ENCODE data around the gene COL20A1. TPM values are rescaled to one million over a fixed set of nuclear protein-coding genes. Genes with fewer than 3 reads are reported as not detected.
A peak's percentile ranks its signal among the peaks of the same experiment; 100 is the strongest.

COL20A1 gene
- total RNA-seq, 2 experiments from 2014 or later = not detected

- ChIA-PET CTCF (no interaction called here), POLR2A (interaction anchor here (1.5 to 1.7 kb wide), 2 partner anchors 10 to 59 kb away, joined by 4 to 7 read pairs; no protein-coding TSS in a partner anchor)
- no peaks in the 10 kb centered on the region for H3K27me3 Mint-ChIP-seq (ENCODE audit: low read depth)
- peaks cover 9% of the 10 kb centered on the region for H3K36me3 Mint-ChIP-seq (ENCODE audit: low read depth)
- H3K4me1 Mint-ChIP-seq (ENCODE audit: low read depth) = peaks cover 25% of the 10 kb centered on the region
- DNase-seq (no peak), ATAC-seq (no peak)
- H3K9me3 Mint-ChIP-seq (ENCODE audit: insufficient read depth) = no peaks in the 10 kb centered on the region
- peak overlapping the region; percentile 86 for H3K4me3 Mint-ChIP-seq
- H3K27ac Mint-ChIP-seq = peak overlapping the region; percentile 84
These were observed 19.2 kb upstream of the COL20A1 start for GRCh38 chr20:63273635-63274380.

GRCh38 chr20:63274381-63275228, 18.4 kb upstream of the COL20A1 start:
- POLR2A ChIA-PET = no interaction called here
- no peaks in the 10 kb centered on the region for H3K9me3 Mint-ChIP-seq (ENCODE audit: insufficient read depth)
- peaks cover 25% of the 10 kb centered on the region for H3K4me1 Mint-ChIP-seq (ENCODE audit: low read depth)
- CTCF ChIA-PET = no interaction called here
- no peak overlapping the region for H3K27ac Mint-ChIP-seq
- no peak for ATAC-seq
- no peak for DNase-seq
- H3K36me3 Mint-ChIP-seq (ENCODE audit: low read depth) = peaks cover 9% of the 10 kb centered on the region
- H3K27me3 Mint-ChIP-seq (ENCODE audit: low read depth) = no peaks in the 10 kb centered on the region
- H3K4me3 Mint-ChIP-seq = peak overlapping the region; percentile 36

GRCh38 chr20:63275825-63276224, 17.2 kb upstream of the COL20A1 start:
- DNase-seq = no peak
- ChIA-PET POLR2A (no interaction called here), CTCF (no interaction called here)
- no peak for ATAC-seq
- Mint-ChIP-seq H3K36me3 (ENCODE audit: low read depth) (peaks cover 12% of the 10 kb centered on the region), H3K27me3 (ENCODE audit: low read depth) (no peaks in the 10 kb centered on the region), H3K4me1 (ENCODE audit: low read depth) (peaks cover 25% of the 10 kb centered on the region), H3K4me3 (no peak overlapping the region), H3K9me3 (ENCODE audit: insufficient read depth) (no peaks in the 10 kb centered on the region), H3K27ac (no peak overlapping the region)

GRCh38 chr20:63276956-63277355, 16.0 kb upstream of the COL20A1 start:
- peaks cover 13% of the 10 kb centered on the region for H3K36me3 Mint-ChIP-seq (ENCODE audit: low read depth)
- peaks cover 21% of the 10 kb centered on the region for H3K4me1 Mint-ChIP-seq (ENCODE audit: low read depth)
- DNase-seq (no peak), ATAC-seq (no peak)
- H3K9me3 Mint-ChIP-seq (ENCODE audit: insufficient read depth) = no peaks in the 10 kb centered on the region
- H3K4me3 Mint-ChIP-seq = no peak overlapping the region
- ChIA-PET POLR2A (interaction anchor here (0.7 kb wide), 1 partner anchor 10 kb away, joined by 3 read pairs; no protein-coding TSS in a partner anchor), CTCF (no interaction called here)
- no peak overlapping the region for H3K27ac Mint-ChIP-seq
- no peaks in the 10 kb centered on the region for H3K27me3 Mint-ChIP-seq (ENCODE audit: low read depth)

- no peak overlapping the region for H3K4me3 Mint-ChIP-seq
These were observed 15.3 kb upstream of the COL20A1 start for GRCh38 chr20:63277466-63278272.

GRCh38 chr20:63278661-63279060, 14.3 kb upstream of the COL20A1 start:
- Mint-ChIP-seq H3K4me1 (ENCODE audit: low read depth) (peaks cover 18% of the 10 kb centered on the region), H3K36me3 (ENCODE audit: low read depth) (peaks cover 13% of the 10 kb centered on the region), H3K27ac (no peak overlapping the region), H3K4me3 (no peak overlapping the region), H3K9me3 (ENCODE audit: insufficient read depth) (no peaks in the 10 kb centered on the region), H3K27me3 (ENCODE audit: low read depth) (no peaks in the 10 kb centered on the region)
- DNase-seq (no peak), ATAC-seq (no peak)
- CTCF ChIA-PET = no interaction called here
- POLR2A ChIA-PET = no interaction called here

More at GRCh38 chr20:63277466-63278272, 15.3 kb upstream of the COL20A1 start:
- ChIA-PET POLR2A (interaction anchor here (0.7 kb wide), 1 partner anchor 9 kb away, joined by 3 read pairs; no protein-coding TSS in a partner anchor), CTCF (no interaction called here)
- H3K27me3 Mint-ChIP-seq (ENCODE audit: low read depth) = no peaks in the 10 kb centered on the region
- peaks cover 21% of the 10 kb centered on the region for H3K4me1 Mint-ChIP-seq (ENCODE audit: low read depth)
- H3K9me3 Mint-ChIP-seq (ENCODE audit: insufficient read depth) = no peaks in the 10 kb centered on the region
- ATAC-seq (no peak), DNase-seq (no peak)
- H3K27ac Mint-ChIP-seq = no peak overlapping the region
- H3K36me3 Mint-ChIP-seq (ENCODE audit: low read depth) = peaks cover 13% of the 10 kb centered on the region

GRCh38 chr20:63279931-63280330, 13.1 kb upstream of the COL20A1 start:
- Mint-ChIP-seq H3K36me3 (ENCODE audit: low read depth) (peaks cover 13% of the 10 kb centered on the region), H3K27ac (no peak overlapping the region), H3K9me3 (ENCODE audit: insufficient read depth) (no peaks in the 10 kb centered on the region), H3K27me3 (ENCODE audit: low read depth) (no peaks in the 10 kb centered on the region), H3K4me1 (ENCODE audit: low read depth) (peaks cover 10% of the 10 kb centered on the region), H3K4me3 (no peak overlapping the region)
- ATAC-seq (no peak), DNase-seq (no peak)
- ChIA-PET POLR2A (no interaction called here), CTCF (interaction anchor here (0.6 to 3.0 kb wide), 3 partner anchors 11 to 875 kb away, joined by 3 to 14 read pairs (median 3); no protein-coding TSS in a partner anchor)

GRCh38 chr20:63280371-63280770, 12.6 kb upstream of the COL20A1 start:
- Mint-ChIP-seq H3K4me1 (ENCODE audit: low read depth) (peaks cover 6% of the 10 kb centered on the region), H3K27ac (peak overlapping the region; percentile 46), H3K27me3 (ENCODE audit: low read depth) (no peaks in the 10 kb centered on the region), H3K9me3 (ENCODE audit: insufficient read depth) (no peaks in the 10 kb centered on the region), H3K36me3 (ENCODE audit: low read depth) (peaks cover 13% of the 10 kb centered on the region), H3K4me3 (no peak overlapping the region)
- POLR2A ChIA-PET = interaction anchor here (1.1 kb wide), 1 partner anchor 16 kb away, joined by 4 read pairs; no protein-coding TSS in a partner anchor
- CTCF ChIA-PET = interaction anchor here (0.6 to 3.0 kb wide), 3 partner anchors 10 to 874 kb away, joined by 3 to 14 read pairs (median 3); no protein-coding TSS in a partner anchor
- DNase-seq (no peak), ATAC-seq (no peak)

- H3K36me3 Mint-ChIP-seq (ENCODE audit: low read depth) = peaks cover 13% of the 10 kb centered on the region
- peaks cover 4% of the 10 kb centered on the region for H3K4me1 Mint-ChIP-seq (ENCODE audit: low read depth)
- ChIA-PET CTCF (interaction anchor here (3.0 kb wide), 1 partner anchor 58 kb away, joined by 14 read pairs; no protein-coding TSS in a partner anchor), POLR2A (interaction anchor here (1.1 kb wide), 1 partner anchor 16 kb away, joined by 4 read pairs; no protein-coding TSS in a partner anchor)
- DNase-seq = no peak
- H3K4me3 Mint-ChIP-seq = no peak overlapping the region
- no peaks in the 10 kb centered on the region for H3K27me3 Mint-ChIP-seq (ENCODE audit: low read depth)
- no peak for ATAC-seq
- H3K27ac Mint-ChIP-seq = no peak overlapping the region
- H3K9me3 Mint-ChIP-seq (ENCODE audit: insufficient read depth) = no peaks in the 10 kb centered on the region
These were observed 11.9 kb upstream of the COL20A1 start for GRCh38 chr20:63280929-63281545.

GRCh38 chr20:63281742-63282665, 11.0 kb upstream of the COL20A1 start:
- Mint-ChIP-seq H3K27me3 (ENCODE audit: low read depth) (no peaks in the 10 kb centered on the region), H3K36me3 (ENCODE audit: low read depth) (peaks cover 11% of the 10 kb centered on the region), H3K4me1 (ENCODE audit: low read depth) (peaks cover 4% of the 10 kb centered on the region), H3K9me3 (ENCODE audit: insufficient read depth) (no peaks in the 10 kb centered on the region), H3K27ac (peak overlapping the region; percentile 9), H3K4me3 (no peak overlapping the region)
- CTCF ChIA-PET = interaction anchor here (3.0 kb wide), 1 partner anchor 59 kb away, joined by 14 read pairs; no protein-coding TSS in a partner anchor
- POLR2A ChIA-PET = interaction anchor here (0.7 to 2.8 kb wide), 2 partner anchors 9 to 13 kb away, joined by 3 to 7 read pairs; partner anchors contain the start of gene ARFGAP1
- ATAC-seq = no peak
- no peak for DNase-seq
